GM12892 (cell line): ENCODE data around the gene IRGC.

Experiments
- POLR2A ChIP-seq: IDR thresholded peaks from 2 replicates; pipeline ENCODE4 v1.6.1; 2011; ENCODE audit warnings: low read depth, low read length, control low read depth
- TAF1 ChIP-seq: IDR thresholded peaks from 2 replicates; pipeline ENCODE4 v1.6.1; 2011; ENCODE audit warnings: low read depth, mild to moderate bottlenecking, control low read depth, low read length, borderline replicate concordance

DNA sequence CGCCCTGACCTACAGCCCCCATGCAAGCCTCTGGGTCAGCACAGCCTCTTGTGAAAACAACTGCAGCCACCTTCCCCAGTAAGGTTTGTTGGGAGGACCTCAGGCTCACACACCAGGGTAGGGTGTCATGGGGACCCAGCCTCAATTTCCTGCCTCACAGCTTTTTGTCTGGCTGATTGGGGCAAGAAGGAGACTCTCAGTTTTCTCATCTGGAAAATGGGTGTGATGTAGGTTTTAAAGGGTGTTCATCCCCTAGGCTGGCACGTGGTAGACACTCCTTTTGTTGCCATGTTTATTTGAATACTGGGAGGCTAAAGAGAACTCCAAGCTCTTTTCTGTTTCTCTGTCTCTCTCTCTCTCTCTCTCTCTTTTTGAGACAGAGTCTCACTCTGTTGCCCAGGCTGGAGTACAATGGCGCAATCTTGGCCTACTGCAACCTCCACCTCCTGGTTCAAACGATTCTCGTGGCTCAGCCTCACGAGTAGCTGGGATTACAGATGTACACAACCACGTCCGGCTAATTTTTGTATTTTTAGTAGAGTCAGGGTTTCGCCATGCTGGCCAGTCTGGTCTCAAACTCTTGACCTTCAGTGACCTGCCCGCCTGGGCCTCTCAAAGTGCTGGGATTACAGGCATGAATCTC, 27.7 kb upstream of the IRGC start:
- TF ChIP-seq POLR2A (no peak), TAF1 (no peak)
